H54 (cell line): ENCODE results near the gene INSM1.

Experiments
- DNase-seq: peaks from one replicate; pipeline ENCODE4 v3.0.0; 2011; ENCODE audit warnings: low spot score, mixed read lengths; ENCODE audit not compliant: insufficient read length
- FAIRE-seq: peaks from 3 replicates; lab custom pipeline; 2011; peaks lifted over from hg19 to GRCh38; lab: Jason Lieb, UNC
- POLR2A ChIP-seq: IDR thresholded peaks from 2 replicates; pipeline ENCODE4 v1.6.1; 2011; ENCODE audit warnings: low read depth, mild to moderate bottlenecking, low read length

INSM1 gene

GRCh38 chr20:20391766-20392165, 23.9 kb downstream of the INSM1 start:
- DNase-seq (no peak), FAIRE-seq (no peak)
- no peak for TF ChIP-seq POLR2A

DNA sequence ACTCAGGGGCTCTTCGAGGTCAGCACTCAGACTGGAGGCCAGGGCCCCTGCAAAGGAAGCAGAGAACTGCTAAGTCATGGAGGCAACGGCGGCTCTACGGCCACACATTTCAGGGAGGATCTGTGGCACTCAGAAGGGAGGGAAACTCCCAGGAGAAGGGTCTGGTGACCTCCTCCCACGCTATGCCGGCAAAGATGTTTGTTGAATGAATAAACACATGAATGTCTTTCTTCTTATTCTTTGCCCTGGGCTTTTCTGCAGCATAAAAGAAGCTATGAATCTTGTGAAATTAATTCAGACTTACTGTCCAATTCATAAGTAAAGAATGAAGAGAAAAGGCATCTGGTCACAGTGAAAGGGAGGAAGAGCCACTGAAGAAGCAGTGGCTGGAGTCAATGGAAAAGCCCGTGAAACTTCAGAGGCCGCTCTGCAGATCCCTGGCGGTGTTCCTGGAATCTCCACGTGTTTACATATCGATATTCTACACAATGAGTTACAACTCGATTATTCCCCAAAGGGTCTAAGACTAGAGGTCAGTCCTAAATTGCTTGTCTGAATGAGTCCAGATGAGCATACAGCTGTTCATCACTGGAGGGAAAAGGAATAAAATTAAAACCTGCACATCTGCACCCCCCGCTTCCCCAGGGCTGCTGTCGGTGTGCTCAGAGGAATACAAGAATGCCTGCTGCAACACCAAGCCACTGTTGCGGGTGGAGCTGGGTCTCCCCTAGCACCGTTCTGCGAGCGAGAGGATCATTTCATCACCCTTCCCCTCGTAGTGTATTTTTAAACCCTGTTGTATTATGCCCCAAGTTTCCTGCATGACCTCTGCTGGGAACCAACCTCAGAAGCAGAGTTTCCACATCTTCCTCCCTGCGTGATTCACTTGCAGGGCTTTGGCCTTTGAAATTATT, 25.6 kb downstream of the INSM1 start:
- FAIRE-seq (no peak), DNase-seq (no peak)
- no peak for TF ChIP-seq POLR2A

DNA sequence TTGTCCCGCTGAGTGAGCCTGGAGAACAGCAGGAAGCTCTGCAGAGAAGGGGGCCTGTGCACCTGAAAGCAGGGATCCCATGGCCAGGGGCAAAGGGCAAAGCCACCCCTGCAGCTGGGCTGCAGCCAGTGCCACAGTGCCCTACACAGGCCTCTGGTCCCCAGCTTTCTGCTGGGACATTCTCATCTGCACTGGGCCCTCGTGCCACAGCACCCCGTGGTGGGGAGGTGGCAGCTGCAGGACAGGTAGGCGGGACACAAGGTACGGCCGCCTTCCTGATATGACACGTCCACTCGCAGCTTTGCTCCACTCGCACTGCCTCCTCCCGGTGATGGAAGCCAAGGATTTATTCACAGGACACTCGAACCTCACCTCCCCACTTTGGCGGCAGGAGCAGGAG, 27.2 kb downstream of the INSM1 start:
- DNase-seq = no peak
- no peak for TF ChIP-seq POLR2A
- FAIRE-seq = no peak

DNA sequence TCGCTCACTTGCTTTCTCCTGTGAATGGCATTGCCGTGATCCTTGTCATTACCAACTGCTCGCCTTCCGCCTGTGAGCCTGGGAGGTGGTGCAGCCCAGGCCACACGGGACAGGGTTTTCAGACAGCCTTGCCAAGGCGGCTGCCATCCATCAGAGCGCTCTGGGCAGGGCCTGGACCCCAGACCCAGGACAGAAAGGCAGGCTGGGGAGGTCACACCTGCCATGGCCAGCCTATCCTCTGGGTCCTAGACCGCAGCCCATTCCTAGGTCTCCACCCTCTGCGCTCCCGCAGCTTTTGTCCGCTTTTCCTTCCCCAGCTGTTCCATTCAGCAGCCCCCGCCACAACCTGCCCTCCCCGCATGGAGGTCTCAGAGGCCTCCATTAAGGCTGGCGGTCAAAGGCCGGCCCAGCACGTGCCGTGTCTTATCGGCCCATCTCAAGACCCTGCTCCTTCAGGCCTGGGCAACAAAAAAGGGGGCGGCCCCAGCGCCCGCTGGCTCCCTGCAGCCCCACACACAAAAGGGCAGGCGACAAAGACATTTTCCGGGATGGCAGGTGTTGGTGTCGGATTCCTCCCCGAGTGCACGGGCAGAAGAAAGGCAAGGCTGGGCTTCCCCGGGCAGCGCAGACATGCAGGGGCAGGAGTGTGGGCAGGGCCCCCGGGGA, 28.1 kb downstream of the INSM1 start:
- FAIRE-seq = no peak
- no peak for DNase-seq
- TF ChIP-seq POLR2A = no peak

DNA sequence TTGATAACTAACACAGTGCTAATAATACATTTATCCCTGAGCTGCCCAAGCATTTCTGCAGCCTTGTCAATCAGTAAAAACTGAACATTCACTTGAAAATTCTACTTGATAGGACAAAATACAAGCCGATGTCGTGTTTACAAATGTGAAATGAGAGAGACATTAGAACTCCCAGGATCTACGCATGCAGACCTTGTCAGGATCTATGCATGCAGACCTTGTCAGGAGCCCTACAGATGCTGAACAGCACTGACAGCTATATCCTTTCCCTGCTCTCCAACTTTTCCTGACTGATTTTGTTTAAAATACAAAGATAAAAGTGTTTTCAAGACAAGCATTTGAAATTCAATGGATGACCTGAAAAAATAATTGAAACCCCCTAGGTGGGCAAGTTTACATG, 28.9 kb downstream of the INSM1 start:
- DNase-seq (no peak), FAIRE-seq (no peak)
- TF ChIP-seq POLR2A = no peak

- DNase-seq = no peak
- TF ChIP-seq POLR2A = no peak
- no peak for FAIRE-seq
Measured at GRCh38 chr20:20398123-20398522, 30.2 kb downstream of the INSM1 start.

- TF ChIP-seq POLR2A = no peak
- FAIRE-seq (no peak), DNase-seq (no peak)
Measured at GRCh38 chr20:20399531-20400500, 31.9 kb downstream of the INSM1 start.

DNA sequence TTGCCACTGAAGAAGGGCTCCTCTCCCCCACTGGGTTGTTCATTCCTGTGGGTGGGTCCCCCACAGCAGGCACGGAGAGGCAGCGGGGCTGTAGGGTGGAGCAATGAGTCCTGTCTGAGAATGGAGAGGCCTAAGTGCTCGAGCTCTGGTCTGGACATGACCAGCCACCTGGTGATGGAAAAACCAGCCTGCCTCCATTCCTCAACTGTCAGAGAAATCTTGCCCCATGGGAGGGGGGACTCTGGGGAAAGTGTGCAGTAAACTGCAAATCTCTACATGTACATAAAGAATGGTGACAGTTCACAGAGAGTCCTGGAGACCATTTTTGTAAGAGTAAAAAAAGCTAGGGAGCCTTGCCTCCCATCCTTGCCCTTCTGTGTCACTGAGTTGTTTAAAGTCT, 34.1 kb downstream of the INSM1 start:
- no peak for DNase-seq
- TF ChIP-seq POLR2A = no peak
- no peak for FAIRE-seq

DNA sequence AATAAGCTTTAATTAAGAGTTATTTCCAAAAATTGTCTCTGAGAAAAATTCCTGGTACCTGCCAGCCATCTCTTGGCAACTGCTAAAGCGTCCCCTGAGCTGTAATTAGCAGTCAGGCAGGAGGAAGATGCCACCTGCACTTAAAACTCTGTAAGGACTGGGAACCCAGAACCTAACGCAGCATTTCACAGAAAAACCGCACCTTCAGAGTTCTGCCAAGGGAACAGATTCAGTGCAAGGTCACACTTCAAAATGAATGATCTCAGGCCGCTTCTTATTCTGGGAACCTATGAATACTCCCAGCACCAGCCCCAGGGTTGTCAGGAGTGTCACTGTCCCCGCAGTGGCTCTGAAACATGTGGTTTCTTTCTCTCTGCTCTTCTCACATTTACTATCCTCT, 36.7 kb downstream of the INSM1 start:
- TF ChIP-seq POLR2A = no peak
- no peak for FAIRE-seq

GRCh38 chr20:20405623-20406022, 37.7 kb downstream of the INSM1 start:
- no peak for DNase-seq

More for the DNA sequence above, 36.7 kb downstream of the INSM1 start:
- DNase-seq = no peak

GRCh38 chr20:20406306-20406705, 38.4 kb downstream of the INSM1 start:
- FAIRE-seq (no peak), DNase-seq (no peak)
- TF ChIP-seq POLR2A = no peak

More at GRCh38 chr20:20405623-20406022, 37.7 kb downstream of the INSM1 start:
- no peak for FAIRE-seq
- TF ChIP-seq POLR2A = no peak

DNA sequence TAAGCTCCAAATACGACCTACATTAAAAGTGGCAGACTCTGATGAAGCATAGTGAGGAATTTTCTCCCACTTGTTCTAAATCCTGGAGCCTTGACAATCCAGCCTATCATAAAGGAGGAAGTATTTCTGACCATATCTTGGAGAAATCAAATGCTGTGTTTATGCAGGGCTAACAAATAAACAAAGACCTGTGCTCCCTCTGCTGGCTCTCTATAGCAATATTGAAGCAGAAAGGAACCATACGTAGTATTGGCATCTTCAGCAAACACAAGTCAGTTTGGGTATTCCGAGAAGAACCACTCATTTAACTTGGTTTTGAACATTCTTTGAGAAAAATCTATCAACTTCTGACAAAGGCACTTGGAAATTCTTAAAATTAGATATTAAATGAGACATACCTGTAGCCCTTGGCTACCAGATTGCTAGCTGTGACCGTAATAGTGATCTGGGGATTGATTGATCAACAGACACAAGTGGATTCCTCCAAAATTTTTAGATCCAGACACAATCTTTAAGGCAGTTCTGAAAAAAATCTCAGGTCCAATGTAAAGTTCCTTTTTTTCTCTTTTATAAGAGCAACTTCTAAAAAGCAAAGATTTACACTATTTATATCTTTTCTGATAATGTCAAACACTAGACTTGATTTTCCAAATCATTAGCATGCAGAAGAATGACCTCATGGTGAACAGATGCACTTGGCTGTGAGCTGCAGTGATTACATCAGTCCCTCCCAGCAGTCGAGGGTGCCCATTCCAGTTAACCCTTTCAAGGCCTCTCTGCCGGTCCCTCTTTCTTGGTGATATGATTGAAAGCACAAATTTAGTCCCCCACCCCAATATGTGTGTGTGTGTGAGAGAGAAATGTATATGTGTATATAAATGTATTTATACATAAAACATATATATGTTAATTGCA, 40.2 kb downstream of the INSM1 start:
- DNase-seq (no peak), FAIRE-seq (no peak)
- TF ChIP-seq POLR2A = no peak
